GM12891 (cell line): ENCODE measurements around the gene MSH3.
"Not testable (repeated sequence)": the region's sequence is repeated elsewhere in the genome, so short reads cannot be mapped to it uniquely, and the experiment has no call there.

Experiments used
- DNase-seq: peaks from one replicate; pipeline ENCODE4 v3.0.0; 2011; ENCODE audit warnings: low spot score; ENCODE audit not compliant: insufficient read length
- FAIRE-seq: peaks from 2 replicates; lab custom pipeline; 2011; peaks lifted over from hg19 to GRCh38; lab: Jason Lieb, UNC
- PAX5 ChIP-seq: IDR thresholded peaks from 2 replicates; pipeline ENCODE4 v1.6.1; 2011; ENCODE audit warnings: low read length, moderate library complexity, mild to moderate bottlenecking; ENCODE audit not compliant: insufficient read depth, severe bottlenecking
- POLR2A ChIP-seq: IDR thresholded peaks from 2 replicates; pipeline ENCODE4 v1.6.1; 2011; ENCODE audit warnings: low read depth, low read length, control low read depth
- POLR2AphosphoS5 ChIP-seq: IDR thresholded peaks from 2 replicates; pipeline ENCODE4 v1.6.1; 2011; ENCODE audit warnings: low read depth, low read length, control low read depth
- POU2F2 ChIP-seq: IDR thresholded peaks from 2 replicates; pipeline ENCODE4 v1.6.1; 2011; ENCODE audit warnings: low read depth, mild to moderate bottlenecking, control low read depth, low read length, moderate library complexity
- SPI1 ChIP-seq: IDR thresholded peaks from 2 replicates; pipeline ENCODE4 v1.6.1; 2011; ENCODE audit warnings: low read depth, low read length, control low read depth
- TAF1 ChIP-seq: IDR thresholded peaks from 2 replicates; pipeline ENCODE4 v1.6.1; 2011; ENCODE audit warnings: low read depth, low read length, control low read depth

Gene MSH3

DNA sequence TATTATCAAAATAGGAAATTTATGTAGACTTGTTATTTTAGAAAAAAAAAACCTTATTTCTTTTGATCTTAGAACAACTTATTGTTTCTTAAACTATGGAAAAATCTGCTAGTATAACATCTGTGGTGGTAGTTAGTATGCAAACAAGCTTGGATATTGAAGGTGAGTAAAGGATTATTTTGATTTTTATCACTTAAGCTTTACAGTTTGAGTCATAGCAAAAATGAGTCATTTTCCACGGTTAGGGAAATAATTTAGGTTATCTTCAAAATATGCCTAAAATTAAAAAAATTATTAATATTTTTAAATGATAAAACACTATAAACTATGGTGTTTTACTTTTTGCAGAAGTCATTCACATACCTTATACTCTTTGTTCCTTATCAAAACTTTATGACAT is 107.5 kb downstream of the MSH3 start:
- DNase-seq: no peak
- TF ChIP-seq TAF1: no peak
- no peak for FAIRE-seq

DNA sequence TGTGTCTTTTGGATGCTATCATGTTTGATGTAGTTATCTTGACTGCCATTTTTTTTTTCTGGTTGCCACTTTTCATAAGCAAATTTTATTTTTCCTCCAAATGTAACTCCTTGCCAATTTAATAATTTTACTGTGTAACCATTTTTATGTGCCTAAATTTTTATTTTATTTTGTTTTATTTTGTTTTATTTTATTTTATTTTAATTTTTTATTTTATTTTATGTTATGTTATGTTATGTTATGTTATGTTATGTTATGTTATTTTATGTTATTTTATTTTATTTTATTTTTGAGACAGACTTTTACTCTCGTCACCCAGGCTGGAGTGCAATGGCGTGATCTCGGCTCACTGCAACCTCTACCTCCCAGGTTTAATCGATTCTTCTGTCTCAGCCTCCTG is 108.1 kb downstream of the MSH3 start:
- FAIRE-seq (no peak), DNase-seq (no peak)
- TF ChIP-seq POU2F2 (no peak), PAX5 (no peak)

DNA sequence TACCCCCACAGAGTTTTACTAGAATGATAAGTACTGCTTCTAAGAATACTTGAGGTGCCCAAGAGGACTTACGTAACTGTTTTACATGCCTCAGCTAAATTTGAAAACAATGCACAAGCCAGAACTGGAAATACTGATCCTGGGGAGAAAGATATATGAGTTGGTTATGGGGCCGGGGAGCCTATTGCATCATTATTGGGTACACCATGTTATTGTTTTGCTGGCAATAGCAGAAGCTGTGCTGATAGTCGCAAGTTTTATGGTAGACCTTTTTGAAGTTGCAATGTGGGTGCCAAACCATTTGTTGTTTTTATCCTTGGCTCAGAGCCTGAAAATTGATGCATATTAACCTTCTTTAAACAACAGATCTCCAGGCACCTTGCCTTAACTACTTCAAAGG is 108.8 kb downstream of the MSH3 start:
- no peak for TF ChIP-seq POLR2A
- FAIRE-seq (no peak), DNase-seq (no peak)

DNA sequence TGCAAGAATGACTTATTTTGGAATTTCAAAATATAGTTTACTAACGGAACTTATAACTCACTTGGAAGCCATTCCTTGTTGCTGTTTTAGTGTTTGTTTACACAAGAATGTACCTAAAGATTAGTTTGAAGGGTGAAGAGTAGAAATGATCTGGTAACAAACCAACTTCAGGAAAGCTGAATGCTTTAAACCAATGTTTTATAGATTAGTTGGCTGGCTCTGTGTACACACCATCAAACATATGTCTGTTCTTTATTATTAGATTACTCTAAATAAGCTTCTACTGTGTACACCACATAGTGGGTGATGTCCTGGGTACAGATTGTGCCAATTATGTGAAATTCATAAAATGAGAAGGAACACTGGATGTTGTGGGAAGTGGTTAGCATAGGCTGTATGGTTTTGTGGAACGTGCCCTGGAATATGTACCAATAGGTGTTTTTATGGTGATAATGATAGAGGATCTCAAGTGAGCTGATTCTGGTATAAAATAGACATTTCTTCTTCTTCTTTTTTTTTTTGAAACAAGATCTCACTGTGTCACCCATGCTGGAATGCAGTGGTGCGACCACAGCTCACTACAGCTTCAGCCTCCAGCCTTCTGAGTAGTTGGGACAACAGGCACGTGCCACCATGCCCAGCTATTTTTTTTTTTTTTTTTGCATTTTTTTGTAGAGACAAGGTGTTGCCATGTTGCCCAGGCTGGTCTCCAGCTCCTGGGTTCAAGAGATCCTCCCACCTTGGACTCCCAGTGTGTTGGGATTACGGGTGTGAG is 109.6 kb downstream of the MSH3 start:
- TF ChIP-seq POLR2A (no peak), POU2F2 (no peak), SPI1 (no peak), PAX5 (no peak), TAF1 (no peak), POLR2AphosphoS5 (no peak)
- no peak for DNase-seq
- FAIRE-seq: no peak

DNA sequence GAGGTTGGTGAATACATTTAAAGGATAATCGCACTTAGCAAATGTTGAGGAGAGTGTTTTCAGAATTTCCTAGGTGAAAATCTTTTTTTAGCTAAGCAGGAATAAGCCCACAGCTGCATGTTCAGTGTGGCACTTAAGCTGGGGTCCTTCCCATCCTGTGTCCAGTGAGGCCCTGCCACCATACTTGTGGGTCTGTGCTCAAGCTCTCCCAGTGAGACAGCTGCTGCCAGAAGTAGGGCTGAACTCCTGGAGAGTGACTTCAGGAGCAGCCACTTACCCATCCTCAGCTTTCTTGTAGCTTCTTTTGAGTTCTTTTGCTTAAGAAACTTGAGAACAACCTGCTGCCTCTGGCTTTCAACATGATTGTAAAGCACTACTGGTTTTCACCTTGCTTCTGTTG is 110.3 kb downstream of the MSH3 start:
- DNase-seq (no peak), FAIRE-seq (no peak)
- TF ChIP-seq POLR2A: no peak
- no peak for TF ChIP-seq PAX5
- no peak for TF ChIP-seq SPI1
- no peak for TF ChIP-seq POLR2AphosphoS5
- no peak for TF ChIP-seq TAF1
- TF ChIP-seq POU2F2: no peak

DNA sequence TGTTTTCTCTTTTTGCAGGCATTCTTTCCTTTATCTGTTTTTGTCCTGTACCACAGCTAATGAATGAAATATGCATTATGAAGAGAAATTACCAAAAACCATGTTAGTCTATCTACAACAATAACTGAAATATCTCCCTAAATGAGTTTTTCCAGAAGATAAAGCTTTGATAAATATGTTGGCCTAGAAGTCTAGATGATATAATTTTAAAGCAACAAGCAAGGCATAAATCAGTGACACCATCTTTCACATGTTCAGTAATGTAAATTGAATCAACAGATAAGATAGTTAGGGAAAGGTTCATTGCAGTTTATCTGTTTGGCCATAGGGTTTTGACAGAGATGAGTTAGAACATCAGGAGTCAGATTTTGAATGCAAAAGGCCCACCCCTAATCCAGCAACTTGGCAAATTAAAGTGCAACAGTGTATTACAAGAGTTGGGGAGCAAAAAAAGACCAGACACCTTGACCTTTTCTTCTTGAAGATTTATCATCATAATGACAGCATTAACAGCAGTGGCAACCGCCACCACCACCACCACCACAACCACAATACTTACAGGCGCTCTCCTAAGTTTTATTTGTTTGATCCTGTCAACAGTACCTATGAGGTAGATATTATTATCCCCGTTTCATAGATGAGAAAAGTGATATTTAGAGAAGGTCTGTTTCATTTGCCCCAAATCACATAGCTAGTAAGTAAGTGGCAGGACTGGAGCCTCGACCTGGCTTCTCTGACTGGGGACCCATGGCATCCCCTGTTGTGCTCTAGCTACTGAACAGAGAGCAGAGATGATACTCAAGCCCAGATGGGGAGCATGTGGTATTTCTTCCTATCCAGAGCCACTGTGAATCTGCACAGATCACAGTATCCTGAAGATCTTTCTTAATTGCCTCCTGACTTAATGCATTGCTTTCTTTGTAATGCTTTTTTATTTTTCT is 123.2 kb downstream of the MSH3 start:
- no peak for TF ChIP-seq POU2F2
- TF ChIP-seq TAF1: no peak
- TF ChIP-seq POLR2AphosphoS5: no peak
- TF ChIP-seq SPI1: no peak
- TF ChIP-seq PAX5: no peak
- no peak for TF ChIP-seq POLR2A
- no peak for FAIRE-seq
- DNase-seq: no peak

DNA sequence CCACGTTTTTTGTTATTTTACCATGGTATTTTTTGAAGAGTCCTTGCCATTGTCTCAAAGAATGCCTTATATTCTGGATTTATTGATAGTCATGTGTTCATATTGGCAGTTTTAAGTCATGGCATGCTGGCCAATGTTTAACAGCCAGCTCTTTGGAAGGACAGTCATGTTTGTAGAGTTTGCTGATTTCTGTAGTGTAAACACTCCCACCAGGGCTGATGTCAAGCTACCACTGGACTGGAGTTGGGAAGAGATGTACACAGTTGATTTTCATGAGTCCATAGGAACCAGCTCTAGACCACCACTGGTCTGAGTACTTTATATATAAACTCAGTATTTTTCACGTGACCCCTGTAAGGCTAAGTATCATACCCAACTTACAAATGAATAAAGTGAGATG is 125.6 kb downstream of the MSH3 start:
- no peak for FAIRE-seq
- TF ChIP-seq POLR2A (no peak), POU2F2 (no peak)

DNA sequence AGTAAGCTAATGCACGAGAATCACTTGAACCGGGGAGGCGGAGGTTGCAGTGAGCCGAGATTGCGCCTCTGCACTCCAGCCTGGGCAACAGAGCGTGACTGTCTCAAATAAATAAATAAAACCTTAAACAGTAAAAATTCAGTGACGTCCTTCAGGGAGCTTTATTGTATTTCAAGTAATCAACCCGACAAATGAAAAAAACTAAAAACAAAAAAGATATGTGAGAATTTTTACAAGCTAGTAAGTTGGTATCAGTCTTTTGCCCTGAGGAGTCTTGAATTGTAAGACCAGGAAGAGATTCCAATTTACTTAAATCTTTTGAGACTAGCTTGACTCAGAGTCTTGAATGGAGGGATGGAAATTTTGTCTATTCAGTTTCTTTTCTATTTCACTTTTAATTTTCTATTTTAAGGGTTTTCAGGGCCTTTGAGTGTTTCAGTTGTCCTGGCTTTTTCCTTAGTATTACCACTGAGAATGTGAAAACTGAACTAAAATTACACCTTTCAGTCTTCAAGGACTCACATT is 126.4 kb downstream of the MSH3 start:
- FAIRE-seq (no peak), DNase-seq (no peak)
- TF ChIP-seq PAX5: no peak
- TF ChIP-seq POU2F2: no peak
- TF ChIP-seq POLR2A: no peak
- TF ChIP-seq TAF1: no peak
- TF ChIP-seq POLR2AphosphoS5: no peak
- TF ChIP-seq SPI1: no peak

More for the DNA sequence above, 125.6 kb downstream of the MSH3 start:
- DNase-seq: no peak

DNA sequence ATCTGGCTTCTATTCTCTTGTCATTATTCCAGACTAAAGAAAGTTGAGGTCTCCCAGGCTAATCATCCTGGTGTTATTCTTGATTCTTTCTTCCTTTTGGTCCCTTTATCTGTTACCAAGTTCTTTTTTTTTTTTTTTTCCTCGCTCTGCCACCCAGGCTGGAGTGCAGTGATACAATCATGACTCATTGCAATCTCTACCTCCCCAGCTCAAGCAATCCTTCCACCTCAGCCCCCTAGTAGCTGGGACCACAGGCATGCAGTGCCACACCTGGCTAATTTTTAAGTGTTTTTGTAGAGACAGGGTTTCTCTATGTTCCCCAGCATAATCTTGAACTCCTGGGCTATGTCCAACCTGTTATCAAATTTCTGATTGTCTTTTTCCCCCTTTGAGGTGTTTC is 126.9 kb downstream of the MSH3 start:
- DNase-seq: no peak
- FAIRE-seq: no peak
- TF ChIP-seq POLR2A: no peak
- no peak for TF ChIP-seq TAF1
- TF ChIP-seq POU2F2: no peak
- TF ChIP-seq PAX5: no peak
- TF ChIP-seq POLR2AphosphoS5: no peak
- TF ChIP-seq SPI1: no peak

DNA sequence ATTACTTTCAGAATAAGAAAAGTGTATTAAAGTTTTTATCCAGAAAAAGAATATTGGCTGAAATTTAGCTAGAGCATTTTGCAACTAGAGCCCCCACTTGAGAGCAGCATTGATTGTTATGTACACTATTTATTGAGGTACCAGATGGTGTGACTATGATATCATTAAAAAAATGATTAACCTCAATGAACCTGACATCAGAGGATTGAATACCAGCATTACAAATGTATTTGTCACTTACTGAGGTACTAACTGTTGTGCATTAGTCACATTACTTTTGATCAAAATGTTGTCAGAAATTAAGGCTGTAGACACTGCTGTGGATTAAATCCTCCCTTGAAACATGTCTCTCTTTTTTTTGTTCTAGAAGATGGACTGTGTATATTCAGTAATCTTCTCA is 128.2 kb downstream of the MSH3 start:
- FAIRE-seq (no peak), DNase-seq (no peak)
- TF ChIP-seq TAF1 (no peak), POLR2AphosphoS5 (no peak), PAX5 (no peak)

DNA sequence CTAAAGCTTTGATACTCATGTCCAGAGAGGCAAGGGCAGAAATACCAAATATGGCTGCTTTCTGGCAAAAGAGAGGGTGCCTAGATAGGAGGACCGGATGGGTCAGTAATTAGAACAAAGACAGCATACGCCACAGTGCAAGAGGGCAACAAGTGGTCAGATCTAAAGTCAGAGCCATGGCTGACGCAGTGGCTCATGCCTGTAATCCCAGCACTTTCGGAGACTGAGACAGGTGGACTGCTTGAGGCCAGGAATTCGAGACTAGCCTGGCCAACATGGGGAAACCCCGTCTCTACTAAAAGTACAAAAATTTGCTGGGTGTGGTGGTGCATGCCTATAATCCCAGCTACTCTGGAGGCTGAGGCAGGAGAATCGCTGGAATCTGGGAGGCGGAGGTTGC is 129.3 kb downstream of the MSH3 start:
- DNase-seq, FAIRE-seq: not testable (repeated sequence)
